Ectodermal cell (in vitro differentiated cells): ENCODE results near the gene ANKLE1.

ENCODE experiments used
- H3K27ac ChIP-seq: 2 replicates; pipeline ENCODE4 v1.7.0; 2013; ENCODE audit warnings: mild to moderate bottlenecking, low read depth, low read length; ENCODE audit not compliant: insufficient read depth, poor library complexity, severe bottlenecking
- H3K27me3 ChIP-seq: 2 replicates; pipeline ENCODE4 v1.7.0; 2013; ENCODE audit warnings: mild to moderate bottlenecking, low read length; ENCODE audit not compliant: insufficient read depth, control insufficient read depth, poor library complexity, severe bottlenecking
- H3K36me3 ChIP-seq: one replicate; pipeline ENCODE4 v1.7.0; 2013; ENCODE audit warnings: low read length; ENCODE audit not compliant: control insufficient read depth, insufficient read depth
- H3K4me1 ChIP-seq: one replicate; pipeline ENCODE4 v1.7.0; 2013; ENCODE audit warnings: low read length; ENCODE audit not compliant: control insufficient read depth, insufficient read depth
- H3K4me3 ChIP-seq: 2 replicates; pipeline ENCODE4 v1.7.0; 2013; ENCODE audit warnings: low read depth, low read length, control low read depth; ENCODE audit not compliant: insufficient read depth
- H3K9me3 ChIP-seq: 2 replicates; pipeline ENCODE4 v1.7.0; 2013; ENCODE audit warnings: mild to moderate bottlenecking, low read length, moderate library complexity; ENCODE audit not compliant: control insufficient read depth
- WGBS, 2 experiments: methylation state at CpG; one replicate each; pipeline ENCODE4 v1.1.7; 2013; ENCODE audit warnings: missing lambda C conversion rate in 2 of 2; 5-methylcytosine and 5-hydroxymethylcytosine counted together

ANKLE1 gene

DNA sequence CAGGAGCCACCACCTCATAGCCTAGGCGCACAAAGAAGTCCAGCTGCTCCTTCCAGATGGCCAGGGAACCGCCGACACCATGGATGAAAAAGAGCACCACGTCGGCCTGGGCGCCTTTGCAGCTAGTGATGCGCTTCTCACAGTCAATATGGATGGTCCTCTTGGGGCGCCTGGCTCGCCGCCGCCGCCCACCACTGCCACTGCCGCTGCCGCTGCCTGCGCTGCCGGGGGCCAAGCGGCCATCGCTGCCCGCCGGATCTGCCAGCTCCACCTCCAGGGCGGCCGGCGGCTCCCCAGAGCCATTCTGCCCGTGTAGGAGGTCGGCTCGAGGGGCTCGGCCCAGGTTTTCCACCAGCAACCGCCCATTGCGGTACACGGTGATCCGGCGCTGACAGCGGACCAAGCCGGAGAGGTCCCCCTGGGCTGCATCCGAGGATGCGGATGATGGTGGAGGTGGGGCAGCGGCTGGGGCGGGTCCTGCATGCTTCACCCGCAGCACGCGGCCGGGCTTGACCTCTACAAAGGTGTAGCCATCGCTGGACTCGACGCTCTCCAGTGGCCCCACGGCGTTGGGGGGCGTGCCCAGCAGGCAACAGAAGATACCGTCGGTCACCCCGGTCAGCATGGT lies 19.4 kb downstream of the ANKLE1 start:
- no peaks in the 10 kb centered on the region for H3K27me3 ChIP-seq
- peaks cover 6% of the 10 kb centered on the region for H3K4me1 ChIP-seq
- no peak overlapping the region for H3K27ac ChIP-seq
- H3K4me3 ChIP-seq, result no peak overlapping the region
- H3K9me3 ChIP-seq, result no peaks in the 10 kb centered on the region
- peaks cover 12% of the 10 kb centered on the region for H3K36me3 ChIP-seq
- 94 to 95% methylated on average over 51 of the region's 51 CpGs for WGBS, 2 experiments

DNA sequence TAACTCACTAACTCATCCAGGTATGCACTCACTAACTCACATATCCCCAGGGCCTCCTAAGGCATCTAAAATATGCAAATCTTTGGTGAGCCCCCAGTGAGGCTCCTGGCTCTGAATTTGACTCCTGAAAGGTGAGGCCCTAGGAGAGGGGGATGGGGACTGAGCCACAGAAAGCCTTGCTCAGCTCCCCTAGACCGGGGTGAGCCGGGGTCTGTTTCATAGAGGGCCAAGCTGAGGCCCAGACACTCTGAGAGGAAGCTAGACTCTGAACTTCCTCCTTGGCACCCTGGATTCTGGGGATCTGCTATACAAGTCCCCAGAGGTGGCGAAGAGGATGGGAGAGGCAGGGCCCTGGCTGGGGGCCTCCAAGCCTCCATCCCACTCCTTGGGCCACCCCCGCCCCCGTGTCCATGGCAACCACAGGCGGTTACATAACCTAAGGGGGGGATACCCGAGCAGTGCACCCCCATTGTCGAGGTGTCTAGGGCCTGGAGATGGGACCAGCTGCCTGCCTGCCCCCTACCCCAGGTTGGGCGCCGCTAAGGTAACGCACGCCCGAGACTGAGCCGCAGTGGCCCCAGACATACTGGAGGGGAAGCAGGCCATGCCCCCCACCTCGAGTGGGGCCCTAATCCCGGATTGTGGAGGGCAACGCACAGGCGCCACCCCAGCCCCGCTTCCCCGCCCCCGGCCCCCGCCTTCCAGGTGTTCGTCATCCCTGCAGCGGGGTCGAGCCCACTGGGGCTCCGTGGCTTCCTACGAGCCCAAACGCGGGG lies 20.9 kb downstream of the ANKLE1 start:
- 19 to 20% methylated on average over 29 of the region's 29 CpGs for WGBS, 2 experiments

DNA sequence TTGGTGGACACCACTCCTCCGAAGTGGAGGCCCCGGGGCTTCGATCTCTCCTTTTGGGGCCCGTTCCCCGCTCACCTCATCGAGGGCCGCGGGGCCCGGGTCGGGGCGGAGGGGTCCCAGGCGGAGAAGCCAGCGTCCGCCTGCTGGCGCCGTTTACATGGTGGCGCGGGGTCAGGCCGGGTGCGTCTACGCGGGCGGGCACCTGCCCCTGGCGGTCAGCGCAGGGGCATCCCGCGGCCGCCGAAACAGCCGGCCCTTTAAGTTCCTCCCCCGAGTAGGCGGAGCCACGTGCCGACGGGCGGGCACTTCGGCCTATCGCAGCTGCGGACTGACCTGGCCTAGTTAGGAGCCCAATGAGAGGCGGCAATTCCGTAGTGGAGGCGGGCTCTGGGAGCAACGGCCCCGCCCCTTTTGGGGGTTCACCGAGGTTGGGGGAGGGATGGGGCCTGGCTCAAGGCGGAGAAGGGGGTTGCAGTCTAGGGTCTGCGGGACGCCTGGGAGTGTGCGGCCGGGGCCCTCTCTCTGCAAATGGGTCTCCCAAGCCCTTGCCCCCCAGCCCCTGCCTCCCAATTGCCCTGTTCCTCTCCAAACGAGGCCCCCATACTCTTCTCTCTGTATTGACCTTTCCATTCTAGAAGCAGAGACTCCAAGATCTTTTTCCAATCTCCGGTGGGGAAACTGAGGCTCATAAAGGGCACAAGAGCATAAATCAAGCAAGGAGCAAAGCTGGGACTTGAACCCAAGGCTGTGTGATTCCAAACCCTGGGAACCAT lies 21.7 kb downstream of the ANKLE1 start, which contains the start of gene ABHD8:
ABHD8 (minus strand) TSS at position 259 of the 773 bp plus-strand sequence. CDS start 1,809 bp downstream, outside the sequence.
- Histone ChIP-seq H3K27ac (no peak within 1 kb of the TSS), H3K9me3 (no peaks in the 10 kb centered on the region), H3K27me3 (no peaks in the 10 kb centered on the region), H3K36me3 (peaks cover 4% of the 10 kb centered on the region), H3K4me1 (peaks cover 6% of the 10 kb centered on the region), H3K4me3 (peak within 1 kb of the TSS; percentile 67)
- 2 to 3% methylated on average over 52 of the region's 52 CpGs for WGBS, 2 experiments

More for the DNA sequence above, 20.9 kb downstream of the ANKLE1 start:
- Histone ChIP-seq H3K4me1 (peaks cover 6% of the 10 kb centered on the region), H3K36me3 (peaks cover 8% of the 10 kb centered on the region), H3K27ac (no peak overlapping the region), H3K27me3 (no peaks in the 10 kb centered on the region), H3K4me3 (peak overlapping the region; percentile 67), H3K9me3 (no peaks in the 10 kb centered on the region)

DNA sequence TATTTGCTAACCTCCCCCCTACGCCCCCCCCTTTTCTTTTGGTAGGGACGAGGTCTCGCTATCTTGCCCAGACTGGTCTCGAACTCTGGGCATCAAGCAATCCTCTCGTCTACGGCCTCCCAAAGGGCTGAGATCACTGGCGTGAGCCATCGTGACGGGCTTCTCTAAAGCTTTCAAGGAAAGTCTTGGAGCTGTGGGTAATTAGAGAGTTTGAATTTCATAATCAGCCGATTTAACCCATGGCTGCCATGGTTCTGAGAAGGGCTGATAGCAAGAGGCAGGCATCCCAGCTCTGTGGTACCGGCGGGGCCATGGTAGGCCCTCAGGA lies 22.2 kb downstream of the ANKLE1 start:
- Histone ChIP-seq H3K4me1 (peaks cover 6% of the 10 kb centered on the region), H3K9me3 (no peaks in the 10 kb centered on the region), H3K27ac (no peak overlapping the region), H3K4me3 (no peak overlapping the region), H3K36me3 (no peaks in the 10 kb centered on the region), H3K27me3 (no peaks in the 10 kb centered on the region)
- WGBS, 2 experiments, result 87% methylated on average over 12 of the region's 12 CpGs

DNA sequence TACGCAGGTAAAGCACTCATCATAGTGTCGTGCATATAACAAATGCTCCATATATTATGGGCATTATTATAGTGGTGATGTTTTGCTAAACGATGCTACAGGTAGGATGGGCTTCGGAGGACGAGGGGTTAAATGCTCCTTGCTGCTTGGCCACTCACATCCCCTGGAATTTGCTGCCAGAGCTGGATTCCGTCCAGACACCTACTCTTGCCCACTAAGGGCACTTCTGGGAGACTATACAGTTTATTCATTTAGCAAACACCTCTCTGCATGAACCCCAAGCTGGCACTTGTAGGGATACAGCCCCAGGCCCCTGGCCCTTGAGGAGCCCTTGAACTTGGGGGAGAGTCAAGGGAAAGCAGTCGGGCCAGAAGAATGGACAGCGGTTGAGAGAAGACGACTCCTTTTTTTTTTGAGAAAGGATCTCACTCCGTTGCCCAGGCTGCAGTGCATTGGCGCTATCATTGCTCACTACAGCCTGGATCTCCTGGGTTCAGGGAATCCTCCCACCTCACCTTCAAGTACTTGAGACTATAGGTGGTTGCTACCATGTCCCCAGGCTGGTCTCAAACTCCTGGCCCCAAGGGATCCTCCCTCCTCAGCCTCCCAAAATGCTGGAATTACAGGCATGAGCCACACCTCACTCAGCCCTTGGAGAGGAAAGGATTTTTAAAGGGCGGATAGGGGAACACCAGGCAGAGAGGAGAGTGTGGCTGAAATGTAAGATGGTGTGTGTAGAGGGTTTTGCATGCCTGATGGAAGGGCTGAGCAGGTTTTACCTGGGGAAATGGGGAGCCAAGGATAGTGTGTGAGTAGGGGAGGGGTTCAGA lies 22.9 kb downstream of the ANKLE1 start:
- WGBS, 2 experiments, result 82 to 83% methylated on average over 10 to 12 of the region's 12 CpGs
- Histone ChIP-seq H3K27me3 (no peaks in the 10 kb centered on the region), H3K9me3 (no peaks in the 10 kb centered on the region), H3K27ac (no peak overlapping the region), H3K36me3 (no peaks in the 10 kb centered on the region), H3K4me3 (no peak overlapping the region), H3K4me1 (peaks cover 6% of the 10 kb centered on the region)

DNA sequence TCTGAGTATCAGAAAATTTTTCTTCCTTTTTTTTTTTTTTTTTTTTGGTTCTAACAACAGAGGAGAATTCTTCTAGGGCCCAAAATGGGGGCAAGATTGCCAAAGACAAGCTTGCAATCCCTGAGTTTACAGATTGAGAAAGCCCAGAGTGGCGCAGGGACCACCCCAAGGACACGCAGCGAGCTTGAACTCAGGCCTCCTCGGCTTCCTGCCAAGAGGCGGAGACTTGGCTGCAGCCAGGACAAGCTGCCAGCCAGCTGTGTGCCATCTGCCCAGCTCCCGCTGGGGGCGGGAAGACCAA lies 23.5 kb downstream of the ANKLE1 start:
- Histone ChIP-seq H3K27me3 (no peaks in the 10 kb centered on the region), H3K4me1 (peaks cover 6% of the 10 kb centered on the region), H3K4me3 (peak overlapping the region; percentile 66), H3K27ac (peak overlapping the region; percentile 2), H3K9me3 (no peaks in the 10 kb centered on the region), H3K36me3 (no peaks in the 10 kb centered on the region)
- WGBS, 2 experiments, result 8 to 11% methylated on average over 7 of the region's 7 CpGs

DNA sequence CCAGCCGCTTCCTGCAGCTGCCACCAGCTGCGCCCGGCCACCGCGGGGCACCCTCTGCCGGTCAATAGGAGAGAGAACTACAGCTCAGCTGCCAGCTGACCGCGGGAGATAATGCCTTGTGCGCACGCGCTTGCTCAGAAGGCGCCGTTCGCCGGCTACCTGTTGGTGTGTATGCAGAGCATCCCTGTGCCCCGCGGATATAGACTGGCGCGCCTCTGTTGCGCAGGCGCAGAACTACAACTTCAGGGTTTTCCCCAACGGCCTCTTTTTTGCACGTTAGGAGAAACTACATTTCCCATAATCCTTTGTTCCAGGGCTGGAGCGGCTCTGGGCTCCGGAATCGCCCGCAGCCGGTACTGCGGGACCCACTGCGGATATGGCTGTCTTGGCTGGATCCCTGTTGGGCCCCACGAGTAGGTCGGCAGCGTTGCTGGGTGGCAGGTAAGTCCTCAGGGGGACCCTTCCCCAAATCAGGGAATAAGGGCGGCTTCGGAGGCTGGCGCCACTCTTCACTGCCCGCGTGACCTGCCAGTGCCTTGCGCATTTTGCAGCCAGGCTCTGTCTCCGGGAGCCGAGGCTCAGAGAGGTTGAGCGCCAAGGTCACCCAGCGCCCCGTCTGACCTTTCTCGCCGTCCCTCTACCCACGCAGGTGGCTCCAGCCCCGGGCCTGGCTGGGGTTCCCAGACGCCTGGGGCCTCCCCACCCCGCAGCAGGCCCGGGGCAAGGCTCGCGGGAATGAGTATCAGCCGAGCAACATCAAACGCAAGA lies 24.0 kb downstream of the ANKLE1 start, which contains the start of gene MRPL34:
MRPL34 (plus strand) TSS at position 356 of the 768 bp plus-strand sequence; CDS start at position 377, 21 bp downstream.
- no peaks in the 10 kb centered on the region for H3K36me3 ChIP-seq
- peaks cover 6% of the 10 kb centered on the region for H3K4me1 ChIP-seq
- H3K27me3 ChIP-seq, result no peaks in the 10 kb centered on the region
- H3K27ac ChIP-seq, result peak within 1 kb of the TSS; percentile 30
- no peaks in the 10 kb centered on the region for H3K9me3 ChIP-seq
- WGBS, 2 experiments, result 0% methylated on average over 55 of the region's 55 CpGs
- H3K4me3 ChIP-seq, result peak within 1 kb of the TSS; percentile 66

DNA sequence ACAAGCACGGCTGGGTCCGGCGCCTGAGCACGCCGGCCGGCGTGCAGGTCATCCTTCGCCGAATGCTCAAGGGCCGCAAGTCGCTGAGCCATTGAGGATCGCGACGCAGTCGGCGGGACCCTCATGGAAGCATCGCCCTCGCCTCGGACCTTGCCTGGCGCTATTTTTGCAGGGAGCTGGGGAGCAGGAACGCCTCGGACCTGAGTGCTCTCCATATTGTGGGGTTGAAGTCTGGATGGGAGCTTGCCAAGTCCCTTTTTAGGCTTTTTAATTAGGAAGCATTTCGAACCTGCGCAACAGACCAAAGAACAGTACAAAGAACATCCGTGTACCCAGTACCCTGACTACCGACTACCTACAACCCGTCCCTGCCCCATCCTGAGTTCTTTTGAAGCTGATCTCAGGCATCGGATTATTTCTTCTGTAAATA lies 24.6 kb downstream of the ANKLE1 start:
- WGBS, 2 experiments, result 6 to 7% methylated on average over 28 of the region's 28 CpGs
- no peaks in the 10 kb centered on the region for H3K9me3 ChIP-seq
- no peaks in the 10 kb centered on the region for H3K27me3 ChIP-seq
- H3K36me3 ChIP-seq, result no peaks in the 10 kb centered on the region
- H3K4me1 ChIP-seq, result peaks cover 6% of the 10 kb centered on the region
- no peak overlapping the region for H3K27ac ChIP-seq
- H3K4me3 ChIP-seq, result peak overlapping the region; percentile 66

DNA sequence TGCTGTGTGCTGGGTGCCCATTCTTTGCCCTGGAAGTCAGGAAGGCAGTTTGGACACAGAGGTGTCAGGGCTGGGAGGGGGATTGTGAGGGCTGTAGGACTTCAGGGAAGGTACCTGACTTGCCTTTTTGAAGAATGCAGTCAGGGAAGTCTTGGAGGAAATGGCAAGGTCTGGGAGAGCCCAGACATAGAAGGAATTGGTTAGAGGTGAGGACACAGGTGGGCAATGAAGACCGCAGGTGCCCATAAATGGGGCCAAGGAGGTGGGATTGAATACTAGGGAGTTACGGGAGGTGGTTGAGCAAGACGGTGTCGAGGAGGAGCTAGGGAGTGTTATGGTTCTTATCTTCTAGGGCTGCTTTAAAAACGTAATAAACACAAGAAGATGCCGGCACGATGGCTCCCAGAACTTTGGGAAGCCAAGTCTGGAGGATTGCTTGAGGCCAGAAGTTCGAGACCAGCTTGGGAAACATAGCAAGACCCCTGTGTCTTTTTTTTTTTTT lies 26.2 kb downstream of the ANKLE1 start:
- H3K27ac ChIP-seq, result no peak overlapping the region
- no peak overlapping the region for H3K4me3 ChIP-seq
- no peaks in the 10 kb centered on the region for H3K4me1 ChIP-seq
- H3K27me3 ChIP-seq, result no peaks in the 10 kb centered on the region
- no peaks in the 10 kb centered on the region for H3K9me3 ChIP-seq
- peaks cover 5% of the 10 kb centered on the region for H3K36me3 ChIP-seq
- 93 to 94% methylated on average over 8 of the region's 8 CpGs for WGBS, 2 experiments
